HepG2 (cell line): ENCODE measurements around the gene UBAC2. TPM values are rescaled to one million over a fixed set of nuclear protein-coding genes. Genes with fewer than 3 reads are reported as not detected.

Experiments used
- ATAC-seq: fragments of 200-7000 bp; cut with Tn5 transposase; 3 replicates; pipeline ENCODE4 v1.9.1; 2020; ENCODE audit warnings: mild to moderate bottlenecking, moderate library complexity
- BruUV-seq: library from RNA; stranded (reverse); fragments of 400-500 nt; replicated peaks from 2 replicates; lab custom pipeline; 2021; lab: Mats Ljungman, UMichigan
- CTCF ChIA-PET: fragments of 300-600 bp; formaldehyde crosslinking; extraction: SDS; loops from one replicate; lab custom pipeline; 2021; ENCODE audit warnings: low total read pairs, inconsistent platforms, low intra/inter-chr PET ratio; lab: Yijun Ruan, JAX
- POLR2A ChIA-PET: fragments of 350-600 bp; sonication (Branson Sonifier 250); formaldehyde crosslinking; loops from one replicate; lab custom pipeline; 2020; ENCODE audit warnings: antibody characterized with exemption, inconsistent platforms; lab: Yijun Ruan, JAX
- DNase-seq: peaks from one replicate; pipeline ENCODE4 v3.0.0-alpha.2; 2015; ENCODE audit warnings: low spot score
- FAIRE-seq: peaks from 3 replicates; lab custom pipeline; 2011; peaks lifted over from hg19 to GRCh38; lab: Jason Lieb, UNC
- H2AFZ ChIP-seq: one replicate; pipeline ENCODE4 v1.6.1; 2011; ENCODE audit warnings: low read length, inconsistent platforms
- H3K27ac ChIP-seq: fragments of 300-600 bp; 3 replicates; pipeline ENCODE4 v1.8.0; 2011; ENCODE audit warnings: mixed run types, mild to moderate bottlenecking, mixed read lengths, low read length, inconsistent platforms; ENCODE audit not compliant: insufficient read depth; ENCODE audit errors: extremely low read length
- H3K27me3 ChIP-seq, 2 experiments: fragments of 200-600 bp in 1 of 2; 2 replicates in 1 of 2; 3 replicates in 1 of 2; pipeline versions ENCODE4 v1.6.0 to v1.8.0; 2011; ENCODE audit warnings: low read length in 2 of 2, mild to moderate bottlenecking in 2 of 2, moderate library complexity in 2 of 2, inconsistent platforms in 1 of 2; ENCODE audit not compliant: insufficient read depth in 2 of 2, control insufficient read depth in 1 of 2
- H3K36me3 ChIP-seq, 2 experiments: fragments of 200-600 bp in 1 of 2; replicated peaks in 1 of 2; 2 replicates in 1 of 2; 3 replicates in 1 of 2; pipeline versions ENCODE4 v1.5.1 to v1.8.0; 2011; ENCODE audit warnings: low read length in 2 of 2, inconsistent platforms in 1 of 2; ENCODE audit not compliant: insufficient read depth in 2 of 2, control insufficient read depth in 1 of 2
- H3K4me1 ChIP-seq: 2 replicates; pipeline ENCODE4 v1.5.1; 2012; ENCODE audit warnings: low read length, inconsistent platforms; ENCODE audit not compliant: insufficient read depth
- H3K4me2 ChIP-seq: 2 replicates; pipeline ENCODE4 v1.6.0; 2011; ENCODE audit warnings: low read depth, low read length, inconsistent platforms
- H3K4me3 ChIP-seq, 3 experiments: fragments of 200-600 bp in 1 of 3; sonication (generic), shearing (Covaris generic) in 1 of 3; replicated peaks in 1 of 3; 2 replicates each; pipeline ENCODE4 v1.5.1; 2011 to 2016; ENCODE audit warnings: low read length in 3 of 3, inconsistent platforms in 2 of 3, low read depth in 2 of 3, mild to moderate bottlenecking in 2 of 3, control low read depth in 1 of 3, mixed read lengths in 1 of 3; ENCODE audit not compliant: insufficient read depth in 1 of 3
- H3K79me2 ChIP-seq: one replicate; pipeline ENCODE4 v1.6.1; 2011; ENCODE audit warnings: low read length, inconsistent platforms; ENCODE audit not compliant: insufficient read depth
- H3K9ac ChIP-seq: 2 replicates; pipeline ENCODE4 v1.6.0; 2011; ENCODE audit warnings: mild to moderate bottlenecking, low read depth, low read length, inconsistent platforms; ENCODE audit not compliant: insufficient read depth
- H3K9me3 ChIP-seq: 2 replicates; pipeline ENCODE4 v1.5.1; 2012; ENCODE audit warnings: mild to moderate bottlenecking, low read length
- H4K20me1 ChIP-seq: 2 replicates; pipeline ENCODE4 v1.6.0; 2011; ENCODE audit warnings: inconsistent platforms, mild to moderate bottlenecking, low read length, moderate library complexity; ENCODE audit not compliant: insufficient read depth
- ATF5 ChIP-seq: sonication (generic); formaldehyde crosslinking; IDR thresholded peaks from 2 replicates; pipeline ENCODE4 v1.4.0; 2020; ENCODE audit warnings: mild to moderate bottlenecking, low read depth, missing genetic modification reagents
- DNMT3B ChIP-seq: conservative IDR thresholded peaks from 2 replicates; pipeline ENCODE4 v1.6.1; 2016; ENCODE audit warnings: missing biosample characterization, control low read depth
- ETV6 ChIP-seq: sonication (generic); formaldehyde crosslinking; conservative IDR thresholded peaks from 2 replicates; pipeline ENCODE4 v1.4.0; 2020; ENCODE audit warnings: missing genetic modification reagents
- FIP1L1 ChIP-seq: fragments of 200-400 bp; formaldehyde crosslinking; IDR thresholded peaks from 2 replicates; pipeline ENCODE4 v1.6.1; 2018; ENCODE audit warnings: low read depth, mild to moderate bottlenecking, low read length, moderate library complexity, borderline replicate concordance; ENCODE audit not compliant: insufficient read depth
- GATAD1 ChIP-seq: IDR thresholded peaks from 2 replicates; pipeline ENCODE4 v1.6.1; 2016; ENCODE audit warnings: missing genetic modification reagents, missing compliant biosample characterization
- HOXA3 ChIP-seq: sonication (generic); formaldehyde crosslinking; IDR thresholded peaks from 2 replicates; pipeline ENCODE4 v1.5.0; 2020; ENCODE audit warnings: missing genetic modification reagents
- MZF1 ChIP-seq: sonication (generic); formaldehyde crosslinking; IDR thresholded peaks from 2 replicates; pipeline ENCODE4 v1.8.1; 2023; ENCODE audit warnings: mild to moderate bottlenecking, missing genetic modification reagents, borderline replicate concordance
- NCOA2 ChIP-seq: sonication (generic); formaldehyde crosslinking; IDR thresholded peaks from 2 replicates; pipeline ENCODE4 v1.8.0; 2022; ENCODE audit warnings: inconsistent platforms
- SYNCRIP ChIP-seq: fragments of 200-400 bp; formaldehyde crosslinking; IDR thresholded peaks from 2 replicates; pipeline ENCODE4 v1.6.1; 2018; ENCODE audit warnings: mild to moderate bottlenecking, low read depth, low read length; ENCODE audit not compliant: insufficient read depth
- XBP1 ChIP-seq: sonication (generic); formaldehyde crosslinking; IDR thresholded peaks from 2 replicates; pipeline ENCODE4 v1.5.0; 2020; ENCODE audit warnings: missing genetic modification reagents
- ZNF282 ChIP-seq: fragments of 450-650 bp; IDR thresholded peaks from 2 replicates; pipeline ENCODE4 v1.6.1; 2018; ENCODE audit not compliant: partially characterized antibody
- ZNF782 ChIP-seq: sonication (generic); formaldehyde crosslinking; IDR thresholded peaks from 2 replicates; pipeline ENCODE4 v1.4.0; 2020; ENCODE audit warnings: missing genetic modification reagents, mild to moderate bottlenecking, borderline replicate concordance
- WGBS: methylation state at CpG from one replicate; pipeline ENCODE4 v1.1.6; 2017; ENCODE audit warnings: low lambda C conversion rate; 5-methylcytosine and 5-hydroxymethylcytosine counted together
- in situ Hi-C: cut with HindIII; loops from 2 replicates; pipeline ENCODE4 v1.10.0; 2017; ENCODE audit warnings: low pct_unique_long_range_greater_than_20kb; ENCODE audit not compliant: extremely low pct_ligation_motif_present
- intact Hi-C: fragments of 100-400 bp; cut with micrococcal nuclease; formaldehyde crosslinking; loops from one replicate; pipeline ENCODE4 v1.10.0; 2022; ENCODE audit not compliant: unreplicated experiment
- polyA plus RNA-seq, 8 experiments: library from polyadenylated mRNA; depleted of rRNA in 3 of 8; stranded (reverse) in 7 of 8; unstranded in 1 of 8; fragments of >200 nt; fragmentation: Illumina TruSeq in 4 of 8; extraction: Trizol in 4 of 8; gene quantifications; 2 replicates each; pipeline versions ENCODE4 v1.2.1 to v1.2.3, GENCODE V29; 2011 to 2016; ENCODE audit warnings: low read depth in 4 of 8, missing spikeins in 1 of 8, mixed read lengths in 1 of 8; ENCODE audit not compliant: insufficient read depth in 1 of 8
- total RNA-seq, 5 experiments: library from RNA; depleted of rRNA; stranded (reverse); fragments of >200 nt; fragmentation: Illumina TruSeq; extraction: Trizol; gene quantifications; 2 replicates each; pipeline ENCODE4 v1.2.3, GENCODE V29; 2016; ENCODE audit warnings: low read depth in 1 of 5
- TF ChIP-seq, protein P1 (sequence below): sonication (generic); formaldehyde crosslinking; IDR thresholded peaks from 2 replicates; pipeline ENCODE4 v1.8.1; 2022; ENCODE audit warnings: mild to moderate bottlenecking, missing genetic modification reagents
- TF ChIP-seq, protein P2 (sequence below): IDR thresholded peaks from 2 replicates; pipeline ENCODE4 v1.6.1; 2016

The UBAC2 gene
- total and polyA plus RNA-seq, 2 of the 13 experiments (the other 11 are each of a cell fraction or from before 2014, with no cell fraction given): 61.3 to 80.8 TPM

DNA sequence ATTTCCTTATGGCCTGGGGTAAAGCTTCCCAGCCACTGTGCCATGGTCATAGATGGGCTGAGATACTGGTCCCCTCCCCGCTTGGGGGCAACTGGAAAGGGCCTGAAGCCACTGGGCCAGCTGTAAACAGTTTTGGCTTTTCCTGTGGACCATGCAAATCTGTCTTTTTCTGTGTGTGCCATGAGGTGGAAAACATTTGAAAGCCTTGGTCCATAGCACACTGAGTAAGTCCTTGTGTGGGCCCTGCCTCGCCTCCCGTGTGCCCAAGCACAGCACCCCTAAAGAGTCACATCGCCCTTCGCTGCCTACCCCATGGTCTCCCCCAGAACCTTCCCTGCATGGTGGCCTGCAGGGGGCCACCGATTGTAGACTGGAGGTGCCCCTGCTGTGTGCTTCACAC, 158.9 kb downstream of the UBAC2 start:
- Histone ChIP-seq H3K4me2 (no peak overlapping the region), H2AFZ (no peak overlapping the region), H3K9ac (no peak overlapping the region), H3K4me3 (no peak overlapping the region), H3K9me3 (no peaks in the 10 kb centered on the region)
- in situ Hi-C loops: no loop called here
- POLR2A ChIA-PET: no interaction called here
- CTCF ChIA-PET: no interaction called here
- no peak for TF ChIP-seq DNMT3B (CRISPR knock-in tag)
- TF ChIP-seq, protein P1, sequence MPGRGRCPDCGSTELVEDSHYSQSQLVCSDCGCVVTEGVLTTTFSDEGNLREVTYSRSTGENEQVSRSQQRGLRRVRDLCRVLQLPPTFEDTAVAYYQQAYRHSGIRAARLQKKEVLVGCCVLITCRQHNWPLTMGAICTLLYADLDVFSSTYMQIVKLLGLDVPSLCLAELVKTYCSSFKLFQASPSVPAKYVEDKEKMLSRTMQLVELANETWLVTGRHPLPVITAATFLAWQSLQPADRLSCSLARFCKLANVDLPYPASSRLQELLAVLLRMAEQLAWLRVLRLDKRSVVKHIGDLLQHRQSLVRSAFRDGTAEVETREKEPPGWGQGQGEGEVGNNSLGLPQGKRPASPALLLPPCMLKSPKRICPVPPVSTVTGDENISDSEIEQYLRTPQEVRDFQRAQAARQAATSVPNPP (CRISPR knock-in tag): no peak
- TF ChIP-seq ZNF282: no peak
- no peak for TF ChIP-seq ETV6 (CRISPR knock-in tag)
- TF ChIP-seq, protein P2, sequence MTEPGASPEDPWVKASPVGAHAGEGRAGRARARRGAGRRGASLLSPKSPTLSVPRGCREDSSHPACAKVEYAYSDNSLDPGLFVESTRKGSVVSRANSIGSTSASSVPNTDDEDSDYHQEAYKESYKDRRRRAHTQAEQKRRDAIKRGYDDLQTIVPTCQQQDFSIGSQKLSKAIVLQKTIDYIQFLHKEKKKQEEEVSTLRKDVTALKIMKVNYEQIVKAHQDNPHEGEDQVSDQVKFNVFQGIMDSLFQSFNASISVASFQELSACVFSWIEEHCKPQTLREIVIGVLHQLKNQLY: no peak
- TF ChIP-seq ZNF782 (CRISPR knock-in tag): no peak
- no peak for TF ChIP-seq XBP1
- no peak for TF ChIP-seq GATAD1 (CRISPR knock-in tag)
- no peak for TF ChIP-seq HOXA3 (CRISPR knock-in tag)
- no peak for TF ChIP-seq ATF5 (CRISPR knock-in tag)
- TF ChIP-seq FIP1L1: no peak
- no peak for TF ChIP-seq NCOA2 (CRISPR knock-in tag)
- no peak for TF ChIP-seq SYNCRIP
- TF ChIP-seq MZF1: no peak
- TF ChIP-seq, all 625 proteins: peak for 0
- intact Hi-C loops: no loop called here
- no peaks in the 10 kb centered on the region; the same call in 1 of the 2 replicates for H4K20me1 ChIP-seq
- ATAC-seq (no peak; the same call in 2 of the 3 replicates), DNase-seq (no peak), FAIRE-seq (no peak)
- WGBS: 95% methylated on average over 6 of the region's 6 CpGs
- H3K4me1 ChIP-seq: no peaks in the 10 kb centered on the region
- no peaks in the 10 kb centered on the region for H3K27me3 ChIP-seq
- peaks cover 19 to 56% of the 10 kb centered on the region in 2 experiments for H3K36me3 ChIP-seq
- no peak overlapping the region for H3K27ac ChIP-seq
- no peaks in the 10 kb centered on the region for H3K79me2 ChIP-seq
- BruUV-seq: no TSS peak
